WTC11 (cell line): ENCODE data around the gene TYROBP. TPM values are rescaled to one million over a fixed set of nuclear protein-coding genes. Genes with fewer than 3 reads are reported as not detected.

Experiments
- ATAC-seq: fragments of 200-7000 bp; cut with Tn5 transposase; 2 replicates; pipeline ENCODE4 v1.10.0; 2021; ENCODE audit warnings: mild to moderate bottlenecking, moderate library complexity
- CTCF ChIA-PET: fragments of 300-600 bp; sonication (Branson Sonifier 250); formaldehyde crosslinking; loops from one replicate; lab custom pipeline; 2021; ENCODE audit warnings: antibody characterized with exemption; lab: Charles Lee
- POLR2A ChIA-PET: fragments of 350-600 bp; sonication (Branson Sonifier 250); formaldehyde crosslinking; loops from one replicate; lab custom pipeline; 2021; ENCODE audit warnings: antibody characterized with exemption; lab: Charles Lee
- DNase-seq: peaks from one replicate; pipeline ENCODE4 v3.0.0; 2021; ENCODE audit warnings: low spot score
- H3K27ac Mint-ChIP-seq: 2 replicates; pipeline ENCODE4 v1.8.0; 2021; ENCODE audit warnings: mixed read lengths
- H3K27me3 Mint-ChIP-seq: 2 replicates; pipeline ENCODE4 v1.8.0; 2021; ENCODE audit warnings: low read depth, mild to moderate bottlenecking, moderate library complexity, mixed read lengths
- H3K36me3 Mint-ChIP-seq: 2 replicates; pipeline ENCODE4 v1.8.0; 2021; ENCODE audit warnings: mixed read lengths
- H3K4me1 Mint-ChIP-seq: 2 replicates; pipeline ENCODE4 v1.8.0; 2022; ENCODE audit warnings: mixed read lengths
- H3K4me3 Mint-ChIP-seq: 2 replicates; pipeline ENCODE4 v1.8.0; 2021; ENCODE audit warnings: mild to moderate bottlenecking, moderate library complexity, mixed read lengths
- H3K9me3 Mint-ChIP-seq: 2 replicates; pipeline ENCODE4 v1.8.0; 2021; ENCODE audit warnings: mixed read lengths
- FOXP1 ChIP-seq: sonication (generic); formaldehyde crosslinking; IDR thresholded peaks from 2 replicates; pipeline ENCODE4 v1.8.0; 2022; ENCODE audit warnings: missing genetic modification reagents, mild to moderate bottlenecking, moderate library complexity, borderline replicate concordance
- GRHL2 ChIP-seq: fragments of 250-450 bp; sonication (Bioruptor Pico); IDR thresholded peaks from 2 replicates; pipeline ENCODE4 v1.8.0; 2022; ENCODE audit warnings: mild to moderate bottlenecking, moderate library complexity; ENCODE audit not compliant: insufficient replicate concordance, severe bottlenecking
- MYBL2 ChIP-seq: sonication (generic); formaldehyde crosslinking; IDR thresholded peaks from 2 replicates; pipeline ENCODE4 v1.8.1; 2023; ENCODE audit warnings: mild to moderate bottlenecking, moderate library complexity, missing genetic modification reagents
- NFATC4 ChIP-seq: fragments of 250-450 bp; sonication (Bioruptor Pico); IDR thresholded peaks from 2 replicates; pipeline ENCODE4 v1.9.0; 2021; ENCODE audit warnings: mild to moderate bottlenecking
- NR1H2 ChIP-seq: sonication (generic); formaldehyde crosslinking; IDR thresholded peaks from 2 replicates; pipeline ENCODE4 v1.9.0; 2021; ENCODE audit warnings: mild to moderate bottlenecking, moderate library complexity, missing genetic modification reagents
- NR2C2 ChIP-seq: sonication (generic); formaldehyde crosslinking; IDR thresholded peaks from 2 replicates; pipeline ENCODE4 v1.8.0; 2022; ENCODE audit warnings: mild to moderate bottlenecking, missing genetic modification reagents
- OVOL2 ChIP-seq: fragments of 250-450 bp; sonication (Bioruptor Pico); IDR thresholded peaks from 2 replicates; pipeline ENCODE4 v1.9.0; 2021; ENCODE audit warnings: mild to moderate bottlenecking, borderline replicate concordance
- RORB ChIP-seq: fragments of 250-450 bp; sonication (Bioruptor Pico); IDR thresholded peaks from 2 replicates; pipeline ENCODE4 v1.9.0; 2021; ENCODE audit warnings: mild to moderate bottlenecking
- USF2 ChIP-seq: sonication (generic); formaldehyde crosslinking; IDR thresholded peaks from 2 replicates; pipeline ENCODE4 v1.8.1; 2023; ENCODE audit warnings: mild to moderate bottlenecking, missing genetic modification reagents, moderate library complexity
- ZNF263 ChIP-seq: sonication (generic); formaldehyde crosslinking; IDR thresholded peaks from 2 replicates; pipeline ENCODE4 v1.8.1; 2022; ENCODE audit warnings: low read depth, mild to moderate bottlenecking, moderate library complexity, missing genetic modification reagents
- total RNA-seq: library from RNA; stranded (reverse); gene quantifications from 3 replicates; pipeline ENCODE4 v1.2.3, GENCODE V29; 2021
- TF ChIP-seq, protein P1 (sequence below): sonication (generic); formaldehyde crosslinking; IDR thresholded peaks from 2 replicates; pipeline ENCODE4 v1.8.1; 2023; ENCODE audit warnings: mild to moderate bottlenecking, moderate library complexity, missing genetic modification reagents
- TF ChIP-seq, protein P2 (sequence below): sonication (generic); formaldehyde crosslinking; IDR thresholded peaks from 2 replicates; pipeline ENCODE4 v1.8.0; 2023; ENCODE audit warnings: missing genetic modification reagents, mild to moderate bottlenecking, borderline replicate concordance
- TF ChIP-seq, protein P3 (sequence below): fragments of 250-450 bp; sonication (Bioruptor Pico); conservative IDR thresholded peaks from 2 replicates; pipeline ENCODE4 v1.9.0; 2021; ENCODE audit warnings: mild to moderate bottlenecking
- TF ChIP-seq, protein P4 (sequence below): sonication (generic); formaldehyde crosslinking; IDR thresholded peaks from 2 replicates; pipeline ENCODE4 v1.8.0; 2023; ENCODE audit warnings: missing genetic modification reagents

Gene TYROBP
- total RNA-seq, 1 experiment from 2014 or later = 0.46 TPM

- H3K27me3 Mint-ChIP-seq = no peaks in the 10 kb centered on the region
- POLR2A ChIA-PET = no interaction called here
- no peak for DNase-seq
- H3K4me3 Mint-ChIP-seq = peak overlapping the region; percentile 70
- H3K9me3 Mint-ChIP-seq = no peaks in the 10 kb centered on the region
- peaks cover 33% of the 10 kb centered on the region for H3K4me1 Mint-ChIP-seq
- H3K36me3 Mint-ChIP-seq = peaks cover 7% of the 10 kb centered on the region
- CTCF ChIA-PET = interaction anchor here (0.7 to 1.5 kb wide), 3 partner anchors 22 to 57 kb away, joined by 3 to 5 read pairs (median 3); no protein-coding TSS in a partner anchor
- no peak for TF ChIP-seq ZNF263 (CRISPR knock-in tag)
- TF ChIP-seq GRHL2 (CRISPR knock-in tag) = no peak
- TF ChIP-seq NR2C2 (CRISPR knock-in tag) = no peak
- no peak for TF ChIP-seq FOXP1 (CRISPR knock-in tag)
- TF ChIP-seq, protein P1, sequence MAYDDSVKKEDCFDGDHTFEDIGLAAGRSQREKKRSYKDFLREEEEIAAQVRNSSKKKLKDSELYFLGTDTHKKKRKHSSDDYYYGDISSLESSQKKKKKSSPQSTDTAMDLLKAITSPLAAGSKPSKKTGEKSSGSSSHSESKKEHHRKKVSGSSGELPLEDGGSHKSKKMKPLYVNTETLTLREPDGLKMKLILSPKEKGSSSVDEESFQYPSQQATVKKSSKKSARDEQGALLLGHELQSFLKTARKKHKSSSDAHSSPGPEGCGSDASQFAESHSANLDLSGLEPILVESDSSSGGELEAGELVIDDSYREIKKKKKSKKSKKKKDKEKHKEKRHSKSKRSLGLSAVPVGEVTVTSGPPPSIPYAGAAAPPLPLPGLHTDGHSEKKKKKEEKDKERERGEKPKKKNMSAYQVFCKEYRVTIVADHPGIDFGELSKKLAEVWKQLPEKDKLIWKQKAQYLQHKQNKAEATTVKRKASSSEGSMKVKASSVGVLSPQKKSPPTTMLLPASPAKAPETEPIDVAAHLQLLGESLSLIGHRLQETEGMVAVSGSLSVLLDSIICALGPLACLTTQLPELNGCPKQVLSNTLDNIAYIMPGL (CRISPR knock-in tag) = no peak
- no peak for TF ChIP-seq USF2 (CRISPR knock-in tag)
- TF ChIP-seq, protein P2, sequence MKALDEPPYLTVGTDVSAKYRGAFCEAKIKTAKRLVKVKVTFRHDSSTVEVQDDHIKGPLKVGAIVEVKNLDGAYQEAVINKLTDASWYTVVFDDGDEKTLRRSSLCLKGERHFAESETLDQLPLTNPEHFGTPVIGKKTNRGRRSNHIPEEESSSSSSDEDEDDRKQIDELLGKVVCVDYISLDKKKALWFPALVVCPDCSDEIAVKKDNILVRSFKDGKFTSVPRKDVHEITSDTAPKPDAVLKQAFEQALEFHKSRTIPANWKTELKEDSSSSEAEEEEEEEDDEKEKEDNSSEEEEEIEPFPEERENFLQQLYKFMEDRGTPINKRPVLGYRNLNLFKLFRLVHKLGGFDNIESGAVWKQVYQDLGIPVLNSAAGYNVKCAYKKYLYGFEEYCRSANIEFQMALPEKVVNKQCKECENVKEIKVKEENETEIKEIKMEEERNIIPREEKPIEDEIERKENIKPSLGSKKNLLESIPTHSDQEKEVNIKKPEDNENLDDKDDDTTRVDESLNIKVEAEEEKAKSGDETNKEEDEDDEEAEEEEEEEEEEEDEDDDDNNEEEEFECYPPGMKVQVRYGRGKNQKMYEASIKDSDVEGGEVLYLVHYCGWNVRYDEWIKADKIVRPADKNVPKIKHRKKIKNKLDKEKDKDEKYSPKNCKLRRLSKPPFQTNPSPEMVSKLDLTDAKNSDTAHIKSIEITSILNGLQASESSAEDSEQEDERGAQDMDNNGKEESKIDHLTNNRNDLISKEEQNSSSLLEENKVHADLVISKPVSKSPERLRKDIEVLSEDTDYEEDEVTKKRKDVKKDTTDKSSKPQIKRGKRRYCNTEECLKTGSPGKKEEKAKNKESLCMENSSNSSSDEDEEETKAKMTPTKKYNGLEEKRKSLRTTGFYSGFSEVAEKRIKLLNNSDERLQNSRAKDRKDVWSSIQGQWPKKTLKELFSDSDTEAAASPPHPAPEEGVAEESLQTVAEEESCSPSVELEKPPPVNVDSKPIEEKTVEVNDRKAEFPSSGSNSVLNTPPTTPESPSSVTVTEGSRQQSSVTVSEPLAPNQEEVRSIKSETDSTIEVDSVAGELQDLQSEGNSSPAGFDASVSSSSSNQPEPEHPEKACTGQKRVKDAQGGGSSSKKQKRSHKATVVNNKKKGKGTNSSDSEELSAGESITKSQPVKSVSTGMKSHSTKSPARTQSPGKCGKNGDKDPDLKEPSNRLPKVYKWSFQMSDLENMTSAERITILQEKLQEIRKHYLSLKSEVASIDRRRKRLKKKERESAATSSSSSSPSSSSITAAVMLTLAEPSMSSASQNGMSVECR (CRISPR knock-in tag) = no peak
- TF ChIP-seq NR1H2 = no peak
- no peak for TF ChIP-seq MYBL2
- no peak for TF ChIP-seq OVOL2 (CRISPR knock-in tag)
- no peak for TF ChIP-seq RORB (CRISPR knock-in tag)
- H3K27ac Mint-ChIP-seq = no peak overlapping the region
- ATAC-seq = no peak
Observed at GRCh38 chr19:35936738-35937268, 28.7 kb upstream of the TYROBP start.

DNA sequence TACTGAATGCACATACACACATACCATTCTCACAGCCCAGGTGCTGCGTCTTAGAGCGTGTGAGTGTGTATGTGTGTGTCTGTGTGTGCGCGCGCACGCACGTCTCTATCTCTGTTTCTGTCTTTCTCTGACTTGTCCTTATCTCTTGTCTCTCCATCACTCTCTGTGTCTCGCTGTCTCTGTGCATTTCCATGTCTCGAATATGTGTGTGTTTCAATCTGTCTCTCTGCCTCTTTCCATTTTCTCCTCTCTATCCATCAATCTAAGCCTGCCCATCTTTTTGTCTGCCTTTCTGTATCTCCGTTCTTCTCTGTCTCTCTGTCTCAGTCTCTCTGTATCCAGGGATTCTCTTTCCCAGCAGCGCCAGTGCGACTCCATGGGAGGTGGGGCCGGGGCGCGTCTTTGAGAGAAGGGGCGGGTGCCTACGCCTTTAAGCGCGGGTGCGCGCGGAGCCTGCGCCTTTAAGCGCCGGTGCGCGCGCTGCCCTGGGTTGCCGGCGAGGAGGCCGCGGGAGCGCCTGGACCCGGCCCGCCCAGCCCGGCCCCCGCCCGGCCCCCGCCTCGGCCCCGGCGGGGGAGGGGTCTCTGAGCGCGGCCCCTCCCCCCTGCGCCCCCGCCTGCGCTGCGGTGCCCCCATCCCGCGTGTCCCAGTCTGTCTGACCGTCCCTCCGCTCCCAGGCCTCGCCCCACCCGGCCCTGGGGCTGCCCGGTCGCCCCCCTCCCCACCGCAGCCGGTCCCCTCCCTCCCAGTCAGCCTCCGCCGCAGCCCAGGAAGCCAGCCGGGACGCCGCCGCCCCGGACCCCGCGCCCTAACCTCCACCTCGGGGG lies 28.0 kb upstream of the TYROBP start, which contains the start of gene LRFN3:
TSS of gene LRFN3 (plus strand) at position 464 of the 827 bp plus-strand sequence. CDS start 3,052 bp downstream, outside the sequence.
- TF ChIP-seq, protein P3, sequence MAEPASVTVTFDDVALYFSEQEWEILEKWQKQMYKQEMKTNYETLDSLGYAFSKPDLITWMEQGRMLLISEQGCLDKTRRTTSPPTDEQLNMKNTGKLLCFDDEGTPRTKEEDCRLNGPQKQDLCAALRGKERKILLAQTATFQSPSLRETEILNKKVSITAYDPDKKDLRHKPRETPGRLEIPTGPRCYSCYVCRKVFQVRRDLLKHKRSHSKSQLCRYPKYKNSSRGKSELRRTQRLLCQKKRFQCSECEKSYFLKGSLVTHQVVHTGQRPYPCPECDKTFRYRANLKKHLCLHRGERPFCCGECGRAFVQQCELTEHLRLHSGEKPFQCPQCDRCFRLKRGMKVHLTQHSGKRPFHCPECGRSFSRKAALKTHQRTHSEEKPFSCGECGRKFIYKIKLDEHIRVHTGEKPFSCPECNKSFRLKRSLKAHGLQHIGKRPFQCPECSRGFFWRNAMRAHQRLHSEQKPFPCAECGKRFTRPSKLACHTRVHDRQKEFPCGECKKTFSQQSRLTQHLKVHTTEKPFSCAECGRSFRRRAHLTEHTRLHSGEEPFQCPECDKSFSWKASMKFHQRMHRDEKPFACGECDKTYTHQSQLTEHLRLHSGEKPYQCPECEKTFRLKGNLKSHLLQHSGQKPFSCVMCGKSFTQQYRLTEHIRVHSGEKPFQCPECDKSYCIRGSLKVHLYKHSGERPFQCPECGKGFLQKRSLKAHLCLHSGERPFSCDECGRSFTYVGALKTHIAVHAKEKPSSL (CRISPR knock-in tag) = no peak
- TF ChIP-seq, protein P4, sequence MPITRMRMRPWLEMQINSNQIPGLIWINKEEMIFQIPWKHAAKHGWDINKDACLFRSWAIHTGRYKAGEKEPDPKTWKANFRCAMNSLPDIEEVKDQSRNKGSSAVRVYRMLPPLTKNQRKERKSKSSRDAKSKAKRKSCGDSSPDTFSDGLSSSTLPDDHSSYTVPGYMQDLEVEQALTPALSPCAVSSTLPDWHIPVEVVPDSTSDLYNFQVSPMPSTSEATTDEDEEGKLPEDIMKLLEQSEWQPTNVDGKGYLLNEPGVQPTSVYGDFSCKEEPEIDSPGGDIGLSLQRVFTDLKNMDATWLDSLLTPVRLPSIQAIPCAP = no peak
- TF ChIP-seq NFATC4 (CRISPR knock-in tag) = no peak
- TF ChIP-seq, all 79 proteins: peak for 0

More for the DNA sequence above, 28.0 kb upstream of the TYROBP start, which contains the start of gene LRFN3:
- H3K27me3 Mint-ChIP-seq = no peaks in the 10 kb centered on the region
- ChIA-PET CTCF (interaction anchor here (1.0 to 1.5 kb wide), 2 partner anchors 54 to 56 kb away, joined by 3 to 5 read pairs; no protein-coding TSS in a partner anchor), POLR2A (no interaction called here)
- H3K4me3 Mint-ChIP-seq = peak within 1 kb of the TSS; percentile 74
- DNase-seq (peak; percentile 81), ATAC-seq (peak; percentile 10)
- H3K27ac Mint-ChIP-seq = peak within 1 kb of the TSS; percentile 55
- peaks cover 5% of the 10 kb centered on the region for H3K36me3 Mint-ChIP-seq
- peaks cover 35% of the 10 kb centered on the region for H3K4me1 Mint-ChIP-seq
- H3K9me3 Mint-ChIP-seq = no peaks in the 10 kb centered on the region
